H9 (cell line): ENCODE results near the gene TPD52L2. TPM values are rescaled to one million over a fixed set of nuclear protein-coding genes. Genes with fewer than 3 reads are reported as not detected.

Experiments used
- DNase-seq: peaks from one replicate; pipeline ENCODE4 v3.0.0-alpha.2; 2017
- H2AFZ ChIP-seq: one replicate; pipeline ENCODE4 v1.6.1; 2013; ENCODE audit warnings: mild to moderate bottlenecking, low read length, control low read depth, moderate library complexity
- H2AK5ac ChIP-seq: 2 replicates; pipeline ENCODE4 v1.6.1; 2013; ENCODE audit warnings: low read length, control low read depth, mixed read lengths; ENCODE audit not compliant: insufficient read length
- H2BK120ac ChIP-seq: one replicate; pipeline ENCODE4 v1.6.1; 2013; ENCODE audit warnings: low read depth, mild to moderate bottlenecking, low read length, control low read depth, inconsistent platforms; ENCODE audit not compliant: poor library complexity, severe bottlenecking
- H2BK12ac ChIP-seq: 2 replicates; pipeline ENCODE4 v1.6.1; 2013; ENCODE audit warnings: low read length, control low read depth, mixed read lengths, low read depth; ENCODE audit not compliant: insufficient read length
- H2BK15ac ChIP-seq: 2 replicates; pipeline ENCODE4 v1.6.1; 2013; ENCODE audit warnings: low read depth, low read length, control low read depth
- H2BK20ac ChIP-seq: one replicate; pipeline ENCODE4 v1.6.1; 2013; ENCODE audit warnings: low read depth, mild to moderate bottlenecking, low read length, control low read depth, inconsistent platforms; ENCODE audit not compliant: poor library complexity, severe bottlenecking
- H2BK5ac ChIP-seq: 2 replicates; pipeline ENCODE4 v1.6.1; 2013; ENCODE audit warnings: low read length, control low read depth, mixed read lengths; ENCODE audit not compliant: insufficient read length
- H3K14ac ChIP-seq: 2 replicates; pipeline ENCODE4 v1.6.1; 2013; ENCODE audit warnings: low read length, control low read depth; ENCODE audit not compliant: insufficient read depth
- H3K18ac ChIP-seq: 2 replicates; pipeline ENCODE4 v1.6.1; 2013; ENCODE audit warnings: low read depth, mild to moderate bottlenecking, mixed read lengths, low read length, control low read depth; ENCODE audit not compliant: insufficient read length
- H3K23ac ChIP-seq: 2 replicates; pipeline ENCODE4 v1.6.1; 2013; ENCODE audit warnings: low read length, control low read depth, mixed read lengths, low read depth; ENCODE audit not compliant: insufficient read length
- H3K23me2 ChIP-seq: 2 replicates; pipeline ENCODE4 v1.6.1; 2013; ENCODE audit warnings: low read depth, mild to moderate bottlenecking, mixed read lengths, low read length, control low read depth; ENCODE audit not compliant: insufficient read length, poor library complexity, severe bottlenecking
- H3K27ac ChIP-seq: 2 replicates; pipeline ENCODE4 v1.5.1; 2013; ENCODE audit warnings: low read length, control low read depth, mixed read lengths, low read depth; ENCODE audit not compliant: insufficient read length
- H3K27me3 ChIP-seq: 2 replicates; pipeline ENCODE4 v1.6.1; 2013; ENCODE audit warnings: low read length, control low read depth, inconsistent platforms; ENCODE audit not compliant: insufficient read depth
- H3K4ac ChIP-seq: 2 replicates; pipeline ENCODE4 v1.6.1; 2013; ENCODE audit warnings: low read depth, mild to moderate bottlenecking, control low read depth, inconsistent platforms, low read length, moderate library complexity
- H3K4me1 ChIP-seq: 2 replicates; pipeline ENCODE4 v1.6.1; 2013; ENCODE audit warnings: low read length, control low read depth, inconsistent platforms; ENCODE audit not compliant: insufficient read depth
- H3K4me2 ChIP-seq: 2 replicates; pipeline ENCODE4 v1.6.1; 2013; ENCODE audit warnings: low read length, control low read depth, mixed read lengths; ENCODE audit not compliant: insufficient read length, insufficient read depth
- H3K56ac ChIP-seq: 2 replicates; pipeline ENCODE4 v1.6.1; 2013; ENCODE audit warnings: low read depth, mild to moderate bottlenecking, mixed read lengths, low read length, control low read depth; ENCODE audit not compliant: insufficient read length
- H3K79me1 ChIP-seq: 2 replicates; pipeline ENCODE4 v1.6.1; 2013; ENCODE audit warnings: low read depth, mild to moderate bottlenecking, moderate library complexity, low read length, control low read depth, inconsistent platforms; ENCODE audit not compliant: insufficient read depth, poor library complexity, severe bottlenecking
- H3K79me2 ChIP-seq: 2 replicates; pipeline ENCODE4 v1.6.1; 2013; ENCODE audit warnings: low read length, control low read depth, inconsistent platforms; ENCODE audit not compliant: insufficient read depth
- H3K9ac ChIP-seq: 2 replicates; pipeline ENCODE4 v1.6.1; 2013; ENCODE audit warnings: low read length, control low read depth, mixed read lengths; ENCODE audit not compliant: insufficient read length; ENCODE audit errors: extremely low read depth
- H3K9me3 ChIP-seq: one replicate; pipeline ENCODE4 v1.6.1; 2013; ENCODE audit warnings: low read depth, low read length, inconsistent platforms; ENCODE audit not compliant: control insufficient read depth
- H3T11ph ChIP-seq: one replicate; pipeline ENCODE4 v1.6.1; 2013; ENCODE audit warnings: mild to moderate bottlenecking, low read length, control low read depth, inconsistent platforms
- H4K20me1 ChIP-seq: one replicate; pipeline ENCODE4 v1.6.1; 2013; ENCODE audit not compliant: control insufficient read depth, insufficient read length, insufficient read depth
- H4K5ac ChIP-seq: 2 replicates; pipeline ENCODE4 v1.6.1; 2013; ENCODE audit warnings: low read depth, mild to moderate bottlenecking, mixed read lengths, low read length, control low read depth; ENCODE audit not compliant: insufficient read length
- H4K8ac ChIP-seq: replicated peaks from 2 replicates; pipeline ENCODE4 v1.6.1; 2013; ENCODE audit warnings: low read length, control low read depth, mixed read lengths, low read depth; ENCODE audit not compliant: insufficient read length
- H4K91ac ChIP-seq: 2 replicates; pipeline ENCODE4 v1.6.1; 2013; ENCODE audit warnings: low read depth, mild to moderate bottlenecking, moderate library complexity, mixed read lengths, low read length, control low read depth; ENCODE audit not compliant: insufficient read length
- H3K27ac Mint-ChIP-seq, 3 experiments: 2 replicates in 2 of 3; 3 replicates in 1 of 3; pipeline ENCODE4 v1.8.0; 2020 to 2021; ENCODE audit warnings: mixed read lengths in 3 of 3, mild to moderate bottlenecking in 1 of 3, moderate library complexity in 1 of 3
- H3K27me3 Mint-ChIP-seq: 2 replicates; pipeline ENCODE4 v1.8.0; 2021; ENCODE audit warnings: low read depth, mild to moderate bottlenecking, moderate library complexity, mixed read lengths
- H3K36me3 Mint-ChIP-seq, 3 experiments: 2 replicates in 2 of 3; 3 replicates in 1 of 3; pipeline ENCODE4 v1.8.0; 2020 to 2021; ENCODE audit warnings: low read depth in 3 of 3, mixed read lengths in 3 of 3; ENCODE audit not compliant: insufficient read depth in 1 of 3
- H3K4me1 Mint-ChIP-seq, 2 experiments: 2 replicates each; pipeline ENCODE4 v1.8.0; 2020; ENCODE audit warnings: mixed read lengths in 2 of 2
- H3K4me3 Mint-ChIP-seq, 2 experiments: 2 replicates in 1 of 2; 3 replicates in 1 of 2; pipeline ENCODE4 v1.8.0; 2020 to 2021; ENCODE audit warnings: mild to moderate bottlenecking in 2 of 2, mixed read lengths in 2 of 2, moderate library complexity in 1 of 2
- H3K9me3 Mint-ChIP-seq, 2 experiments: 2 replicates in 1 of 2; 3 replicates in 1 of 2; pipeline ENCODE4 v1.8.0; 2020; ENCODE audit warnings: mild to moderate bottlenecking in 2 of 2, mixed read lengths in 2 of 2, moderate library complexity in 1 of 2
- WGBS: extraction: QIAGEN DNeasy Blood & Tissue Kit; methylation state at CpG from one replicate; pipeline ENCODE4 v1.1.7; 2013; ENCODE audit warnings: missing lambda C conversion rate, low lambda C conversion rate, mixed read lengths; ENCODE audit not compliant: insufficient read length; ENCODE audit errors: extremely low coverage; 5-methylcytosine and 5-hydroxymethylcytosine counted together
- total RNA-seq: library from RNA; stranded (reverse); gene quantifications from 2 replicates; pipeline ENCODE4 v1.2.1, GENCODE V29; 2021
- TF ChIP-seq, protein P1 (sequence below): fragments of 200-600 bp; sonication (generic); conservative IDR thresholded peaks from 3 replicates; pipeline ENCODE4 v1.8.0; 2021; ENCODE audit warnings: antibody characterized with exemption, mild to moderate bottlenecking

Gene TPD52L2
- total RNA-seq, 1 experiment from 2014 or later = 94.1 TPM

DNA sequence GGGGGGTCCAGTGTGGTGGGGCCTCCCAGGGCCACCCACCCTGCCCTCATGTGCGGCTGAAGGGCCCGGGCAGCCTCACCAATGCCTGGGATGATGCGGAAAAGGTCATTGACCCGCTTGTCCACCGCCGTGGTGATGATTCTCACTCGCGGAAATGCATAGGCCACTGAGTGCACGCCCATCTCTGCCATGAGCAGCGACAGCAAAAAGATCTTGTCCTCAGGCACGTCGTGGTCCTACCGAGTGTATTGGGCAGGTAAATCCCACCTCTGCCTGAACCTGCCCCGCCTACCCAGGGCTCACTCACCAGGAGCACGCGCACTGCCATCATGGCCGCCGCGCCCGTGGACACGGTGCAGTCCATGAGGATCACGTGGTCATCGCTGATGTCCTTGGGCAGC is 75.0 kb downstream of the TPD52L2 start:
- WGBS = no CpG with 5 or more reads among the region's 23 CpGs
- peaks cover 0 to 26% (median 23%) of the 10 kb centered on the region in 3 experiments; a peak in 6 of 7 replicates for H3K36me3 Mint-ChIP-seq
- H4K91ac ChIP-seq = no peak overlapping the region
- no peak overlapping the region for H3K18ac ChIP-seq
- H3K23ac ChIP-seq = no peak overlapping the region
- no peak overlapping the region for H3K56ac ChIP-seq
- H3K9ac ChIP-seq = no peak overlapping the region
- no peaks in the 10 kb centered on the region for H3K27me3 ChIP-seq
- H4K20me1 ChIP-seq = no peaks in the 10 kb centered on the region
- H4K5ac ChIP-seq = no peak overlapping the region
- H3K9me3 ChIP-seq = no peaks in the 10 kb centered on the region
- peaks cover 13% of the 10 kb centered on the region for H3K23me2 ChIP-seq
- no peak overlapping the region for H2AK5ac ChIP-seq
- 0 out of 2 replicates have a peak, but pooled peaks cover 2% of the 10 kb centered on the region for H3K79me2 ChIP-seq
- no peaks in the 10 kb centered on the region for H3K4me1 ChIP-seq
- no peak overlapping the region for H2AFZ ChIP-seq
- no peak overlapping the region for H2BK20ac ChIP-seq
- no peak overlapping the region for H4K8ac ChIP-seq
- no peak overlapping the region for H2BK15ac ChIP-seq
- no peaks in the 10 kb centered on the region for H3K27me3 Mint-ChIP-seq
- peaks cover 3 to 9% of the 10 kb centered on the region in 2 experiments for H3K4me1 Mint-ChIP-seq
- H3K4me2 ChIP-seq = no peak overlapping the region
- H3K27ac ChIP-seq = no peak overlapping the region
- H3K14ac ChIP-seq = no peak overlapping the region
- H3K27ac Mint-ChIP-seq = no peak overlapping the region
- peak; percentile 74 for DNase-seq
- no peaks in the 10 kb centered on the region for H3K9me3 Mint-ChIP-seq
- no peak overlapping the region for H3K4me3 Mint-ChIP-seq
- no peak overlapping the region for H3K4ac ChIP-seq
- TF ChIP-seq, protein P1, sequence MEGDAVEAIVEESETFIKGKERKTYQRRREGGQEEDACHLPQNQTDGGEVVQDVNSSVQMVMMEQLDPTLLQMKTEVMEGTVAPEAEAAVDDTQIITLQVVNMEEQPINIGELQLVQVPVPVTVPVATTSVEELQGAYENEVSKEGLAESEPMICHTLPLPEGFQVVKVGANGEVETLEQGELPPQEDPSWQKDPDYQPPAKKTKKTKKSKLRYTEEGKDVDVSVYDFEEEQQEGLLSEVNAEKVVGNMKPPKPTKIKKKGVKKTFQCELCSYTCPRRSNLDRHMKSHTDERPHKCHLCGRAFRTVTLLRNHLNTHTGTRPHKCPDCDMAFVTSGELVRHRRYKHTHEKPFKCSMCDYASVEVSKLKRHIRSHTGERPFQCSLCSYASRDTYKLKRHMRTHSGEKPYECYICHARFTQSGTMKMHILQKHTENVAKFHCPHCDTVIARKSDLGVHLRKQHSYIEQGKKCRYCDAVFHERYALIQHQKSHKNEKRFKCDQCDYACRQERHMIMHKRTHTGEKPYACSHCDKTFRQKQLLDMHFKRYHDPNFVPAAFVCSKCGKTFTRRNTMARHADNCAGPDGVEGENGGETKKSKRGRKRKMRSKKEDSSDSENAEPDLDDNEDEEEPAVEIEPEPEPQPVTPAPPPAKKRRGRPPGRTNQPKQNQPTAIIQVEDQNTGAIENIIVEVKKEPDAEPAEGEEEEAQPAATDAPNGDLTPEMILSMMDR = no peak
- H2BK5ac ChIP-seq = no peak overlapping the region
- no peak overlapping the region for H2BK12ac ChIP-seq
- H2BK120ac ChIP-seq = no peak overlapping the region
- no peak overlapping the region for H3T11ph ChIP-seq
- no peaks in the 10 kb centered on the region for H3K79me1 ChIP-seq
